Subcutaneous adipose tissue (tissue), 4 donors: Measurements from ENCODE around the gene RABEP2. TPM values are rescaled to one million over a fixed set of nuclear protein-coding genes. Genes with fewer than 3 reads are reported as not detected.

ENCODE experiments used
- CTCF ChIP-seq: fragments of 450-650 bp; IDR thresholded peaks from one replicate; pipeline ENCODE4 v1.5.1; 2016; ENCODE audit warnings: low read depth, mild to moderate bottlenecking, control low read depth, antibody characterized with exemption, moderate library complexity
- total RNA-seq, 4 donors: library from RNA; depleted of rRNA; stranded (reverse); fragments of >200 nt; gene quantifications; one replicate each; pipeline ENCODE4 v1.1.0, GENCODE V29; 2016

RABEP2 gene
- 10 to 100 TPM in 3 of 4 donors, 1 to 10 TPM in 1; 9.0 to 19.6 (median 16.4) TPM for total RNA-seq

GRCh38 chr16:28924762-28925385 is at the start of gene RABEP2:
Gene RABEP2, minus strand, starts transcription at chr16:28925238. Its CDS starts 75 bp downstream, at chr16:28925163.
- no peak for TF ChIP-seq CTCF

GRCh38 chr16:28974437-28975157 is 49.6 kb upstream of the RABEP2 start, which contains the start of gene SPNS1:
Gene SPNS1, plus strand, starts transcription at chr16:28974778. Its CDS starts 374 bp downstream, at chr16:28975152.
- no peak for TF ChIP-seq CTCF

- no peak for TF ChIP-seq CTCF
Measured at GRCh38 chr16:28974007-28974436, 49.0 kb upstream of the RABEP2 start.

GRCh38 chr16:28967156-28967555 is 42.1 kb upstream of the RABEP2 start:
- no peak for TF ChIP-seq CTCF

GRCh38 chr16:28964496-28964895 is 39.5 kb upstream of the RABEP2 start:
- TF ChIP-seq CTCF: no peak

- TF ChIP-seq CTCF: no peak
Measured at GRCh38 chr16:28964072-28964471, 39.0 kb upstream of the RABEP2 start.

GRCh38 chr16:28958836-28959235 is 33.8 kb upstream of the RABEP2 start:
- no peak for TF ChIP-seq CTCF
